Measurements from ENCODE around the gene SFXN3.
A peak's percentile ranks its signal among the peaks of the same experiment; 100 is the strongest.

The SFXN3 gene

DNA sequence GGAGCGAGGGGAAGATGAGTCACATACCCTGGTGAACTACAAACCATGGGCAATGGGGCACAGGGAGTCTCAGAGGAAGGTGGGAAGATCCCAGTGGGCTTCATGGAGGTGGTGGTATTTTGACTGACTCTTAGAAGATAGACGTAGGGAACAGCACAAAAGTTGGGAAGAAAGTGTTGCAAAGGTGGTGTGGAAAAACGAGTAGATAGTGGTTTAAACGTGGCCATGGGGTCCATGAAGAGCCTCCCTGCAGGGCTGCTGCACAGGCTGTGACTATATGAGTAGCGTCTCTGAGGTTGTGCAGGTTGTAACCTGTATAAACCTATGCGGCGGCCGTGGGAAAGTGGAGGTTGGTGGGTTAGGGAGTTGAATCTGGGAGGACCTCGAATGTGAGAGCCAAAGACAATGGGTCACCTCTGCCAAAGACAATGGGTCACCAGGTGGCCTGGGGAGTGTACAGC, 17.6 kb upstream of the SFXN3 start (continued):
- TF ChIP-seq CREB5 (CRISPR knock-in tag; IDR thresholded peaks at IDR 0.05; ENCODE audit: low read depth) (no peak), TOX (CRISPR knock-in tag; IDR thresholded peaks at IDR 0.05; ENCODE audit: borderline replicate concordance) (no peak), CSDC2 (CRISPR knock-in tag; IDR thresholded peaks at IDR 0.05) (no peak), ZFP3 (CRISPR knock-in tag; IDR thresholded peaks at IDR 0.05) (no peak), ISL1 (CRISPR knock-in tag; IDR thresholded peaks at IDR 0.05) (no peak), ZFP30 (CRISPR knock-in tag; IDR thresholded peaks at IDR 0.05) (no peak), ZNF8 (CRISPR knock-in tag; IDR thresholded peaks at IDR 0.05) (no peak)

GRCh38 chr10:101014230-101014884, 16.7 kb upstream of the SFXN3 start:
- TF ChIP-seq TSHZ2 (CRISPR knock-in tag; IDR thresholded peaks at IDR 0.05): no peak
- no peak for TF ChIP-seq ZNF565 (CRISPR knock-in tag; conservative IDR thresholded peaks at IDR 0.05; ENCODE audit: low read depth)
- TF ChIP-seq, protein P1, sequence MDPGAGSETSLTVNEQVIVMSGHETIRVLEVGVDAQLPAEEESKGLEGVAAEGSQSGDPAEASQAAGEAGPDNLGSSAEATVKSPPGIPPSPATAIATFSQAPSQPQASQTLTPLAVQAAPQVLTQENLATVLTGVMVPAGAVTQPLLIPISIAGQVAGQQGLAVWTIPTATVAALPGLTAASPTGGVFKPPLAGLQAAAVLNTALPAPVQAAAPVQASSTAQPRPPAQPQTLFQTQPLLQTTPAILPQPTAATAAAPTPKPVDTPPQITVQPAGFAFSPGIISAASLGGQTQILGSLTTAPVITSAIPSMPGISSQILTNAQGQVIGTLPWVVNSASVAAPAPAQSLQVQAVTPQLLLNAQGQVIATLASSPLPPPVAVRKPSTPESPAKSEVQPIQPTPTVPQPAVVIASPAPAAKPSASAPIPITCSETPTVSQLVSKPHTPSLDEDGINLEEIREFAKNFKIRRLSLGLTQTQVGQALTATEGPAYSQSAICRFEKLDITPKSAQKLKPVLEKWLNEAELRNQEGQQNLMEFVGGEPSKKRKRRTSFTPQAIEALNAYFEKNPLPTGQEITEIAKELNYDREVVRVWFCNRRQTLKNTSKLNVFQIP (CRISPR knock-in tag; IDR thresholded peaks at IDR 0.05; ENCODE audit: borderline replicate concordance, low read depth): no peak
- no peak for TF ChIP-seq CREB5 (CRISPR knock-in tag; IDR thresholded peaks at IDR 0.05; ENCODE audit: low read depth)
- TF ChIP-seq ARNTL (CRISPR knock-in tag; IDR thresholded peaks at IDR 0.05; ENCODE audit: borderline replicate concordance, low read depth): no peak
- TF ChIP-seq TOX (CRISPR knock-in tag; IDR thresholded peaks at IDR 0.05; ENCODE audit: borderline replicate concordance): no peak
- peak; percentile 64 for ATAC-seq

DNA sequence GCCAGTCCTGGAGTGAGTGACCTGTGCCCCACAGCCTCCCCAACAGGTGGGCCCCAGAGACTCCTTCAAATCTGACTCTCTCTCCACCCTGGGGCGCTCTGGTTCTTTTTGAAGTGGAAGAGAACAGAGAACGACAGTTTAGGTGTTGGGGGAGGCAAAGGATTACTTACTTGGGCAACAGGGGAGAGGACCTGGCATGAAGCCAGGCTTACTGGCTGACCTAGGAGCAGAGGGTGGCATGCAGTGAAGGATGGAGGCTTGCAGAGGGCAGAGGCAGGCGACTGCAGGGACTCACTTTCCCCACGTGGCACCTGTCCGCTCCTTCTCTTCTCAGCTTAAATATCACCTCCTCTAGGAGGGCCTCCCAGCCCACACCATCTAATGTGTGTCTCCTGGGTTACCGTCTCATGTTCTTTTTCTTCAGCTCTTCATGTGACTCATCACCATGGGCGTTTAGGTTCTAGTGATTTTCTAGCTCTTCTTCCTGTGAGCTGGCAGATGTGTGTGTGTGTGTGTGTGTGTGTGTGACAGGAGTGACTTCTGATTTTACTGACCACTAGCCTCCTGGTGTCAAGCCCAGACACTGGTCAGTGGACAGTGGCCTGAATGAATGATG, 16.0 kb upstream of the SFXN3 start:
- ATAC-seq: peak; percentile 16; the same call in 2 of the 3 replicates
- TF ChIP-seq CREB5 (CRISPR knock-in tag; IDR thresholded peaks at IDR 0.05; ENCODE audit: low read depth) (no peak), ZFP30 (CRISPR knock-in tag; IDR thresholded peaks at IDR 0.05) (no peak), PPARA (CRISPR knock-in tag; IDR thresholded peaks at IDR 0.05; ENCODE audit: borderline replicate concordance) (no peak), BACH2 (CRISPR knock-in tag; IDR thresholded peaks at IDR 0.05; ENCODE audit: borderline replicate concordance) (no peak), ZC3H10 (CRISPR knock-in tag; IDR thresholded peaks at IDR 0.05) (no peak), CSDC2 (CRISPR knock-in tag; IDR thresholded peaks at IDR 0.05) (no peak), SNAI2 (CRISPR knock-in tag; IDR thresholded peaks at IDR 0.05) (no peak), TOX (CRISPR knock-in tag; IDR thresholded peaks at IDR 0.05; ENCODE audit: borderline replicate concordance) (no peak), ISL1 (CRISPR knock-in tag; IDR thresholded peaks at IDR 0.05) (no peak), ZNF565 (CRISPR knock-in tag; conservative IDR thresholded peaks at IDR 0.05; ENCODE audit: low read depth) (no peak), ZNF70 (CRISPR knock-in tag; IDR thresholded peaks at IDR 0.05) (no peak), ESRRG (CRISPR knock-in tag; IDR thresholded peaks at IDR 0.05) (no peak)
- TF ChIP-seq, protein P2, sequence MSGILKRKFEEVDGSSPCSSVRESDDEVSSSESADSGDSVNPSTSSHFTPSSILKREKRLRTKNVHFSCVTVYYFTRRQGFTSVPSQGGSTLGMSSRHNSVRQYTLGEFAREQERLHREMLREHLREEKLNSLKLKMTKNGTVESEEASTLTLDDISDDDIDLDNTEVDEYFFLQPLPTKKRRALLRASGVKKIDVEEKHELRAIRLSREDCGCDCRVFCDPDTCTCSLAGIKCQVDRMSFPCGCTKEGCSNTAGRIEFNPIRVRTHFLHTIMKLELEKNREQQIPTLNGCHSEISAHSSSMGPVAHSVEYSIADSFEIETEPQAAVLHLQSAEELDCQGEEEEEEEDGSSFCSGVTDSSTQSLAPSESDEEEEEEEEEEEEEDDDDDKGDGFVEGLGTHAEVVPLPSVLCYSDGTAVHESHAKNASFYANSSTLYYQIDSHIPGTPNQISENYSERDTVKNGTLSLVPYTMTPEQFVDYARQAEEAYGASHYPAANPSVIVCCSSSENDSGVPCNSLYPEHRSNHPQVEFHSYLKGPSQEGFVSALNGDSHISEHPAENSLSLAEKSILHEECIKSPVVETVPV (CRISPR knock-in tag; IDR thresholded peaks at IDR 0.05): no peak
- TF ChIP-seq, protein P1 (CRISPR knock-in tag; IDR thresholded peaks at IDR 0.05; ENCODE audit: borderline replicate concordance, low read depth): no peak
